ENCODE data around the gene RPL10A. TPM values are rescaled to one million over a fixed set of nuclear protein-coding genes. Genes with fewer than 3 reads are reported as not detected.

Gene RPL10A
- total RNA-seq, 1 experiment from 2014 or later, result 2,249 TPM

GRCh38 chr6:35457907-35458306 is 10.3 kb upstream of the RPL10A start:
- DNase-seq, result no peak
- peaks cover 9% of the 10 kb centered on the region for H3K36me3 ChIP-seq (replicated peaks; ENCODE audit: control insufficient read depth, insufficient read depth, low read length)
- H3K4me3 ChIP-seq (ENCODE audit: insufficient read depth, low read depth, low read length), result no peak overlapping the region
- H3K27me3 ChIP-seq (ENCODE audit: control insufficient read depth, insufficient read depth, low read length), result no peaks in the 10 kb centered on the region; the same call in 1 of the 2 replicates

- Histone ChIP-seq H3K27me3 (ENCODE audit: control insufficient read depth, insufficient read depth, low read length) (no peaks in the 10 kb centered on the region), H3K36me3 (replicated peaks; ENCODE audit: control insufficient read depth, insufficient read depth, low read length) (peaks cover 10% of the 10 kb centered on the region), H3K4me3 (ENCODE audit: insufficient read depth, low read depth, low read length) (no peak overlapping the region)
- DNase-seq, result no peak
These were observed 6.9 kb upstream of the RPL10A start for GRCh38 chr6:35461270-35461669.

- Histone ChIP-seq H3K27me3 (ENCODE audit: control insufficient read depth, insufficient read depth, low read length) (no peaks in the 10 kb centered on the region), H3K4me3 (ENCODE audit: insufficient read depth, low read depth, low read length) (no peak overlapping the region), H3K36me3 (replicated peaks; ENCODE audit: control insufficient read depth, insufficient read depth, low read length) (peaks cover 13% of the 10 kb centered on the region)
- no peak for DNase-seq
These were observed 4.9 kb upstream of the RPL10A start for GRCh38 chr6:35463292-35463691.

- no peak overlapping the region for H3K4me3 ChIP-seq (ENCODE audit: insufficient read depth, low read depth, low read length)
- peaks cover 19% of the 10 kb centered on the region for H3K36me3 ChIP-seq (replicated peaks; ENCODE audit: control insufficient read depth, insufficient read depth, low read length)
- no peak for DNase-seq
- no peaks in the 10 kb centered on the region for H3K27me3 ChIP-seq (ENCODE audit: control insufficient read depth, insufficient read depth, low read length)
These were observed 2.6 kb upstream of the RPL10A start for GRCh38 chr6:35465646-35466045.

- H3K4me3 ChIP-seq (ENCODE audit: insufficient read depth, low read depth, low read length), result peak overlapping the region; percentile 100
- peaks cover 33% of the 10 kb centered on the region for H3K36me3 ChIP-seq (replicated peaks; ENCODE audit: control insufficient read depth, insufficient read depth, low read length)
- no peaks in the 10 kb centered on the region for H3K27me3 ChIP-seq (ENCODE audit: control insufficient read depth, insufficient read depth, low read length)
- DNase-seq, result peak; percentile 72
These were observed 964 bp downstream of the RPL10A start for GRCh38 chr6:35468980-35469750.

- DNase-seq, result no peak
- no peaks in the 10 kb centered on the region for H3K27me3 ChIP-seq (ENCODE audit: control insufficient read depth, insufficient read depth, low read length)
- H3K4me3 ChIP-seq (ENCODE audit: insufficient read depth, low read depth, low read length), result peak overlapping the region; percentile 100
- H3K36me3 ChIP-seq (replicated peaks; ENCODE audit: control insufficient read depth, insufficient read depth, low read length), result peaks cover 33% of the 10 kb centered on the region
These were observed 1.8 kb downstream of the RPL10A start for GRCh38 chr6:35469751-35470662.

- no peak for DNase-seq
- Histone ChIP-seq H3K4me3 (ENCODE audit: insufficient read depth, low read depth, low read length) (no peak overlapping the region), H3K27me3 (ENCODE audit: control insufficient read depth, insufficient read depth, low read length) (no peaks in the 10 kb centered on the region), H3K36me3 (replicated peaks; ENCODE audit: control insufficient read depth, insufficient read depth, low read length) (peaks cover 34% of the 10 kb centered on the region)
These were observed 2.5 kb downstream of the RPL10A start for GRCh38 chr6:35470663-35471120.

- no peak for DNase-seq
- no peak overlapping the region for H3K4me3 ChIP-seq (ENCODE audit: insufficient read depth, low read depth, low read length)
- no peaks in the 10 kb centered on the region for H3K27me3 ChIP-seq (ENCODE audit: control insufficient read depth, insufficient read depth, low read length)
- H3K36me3 ChIP-seq (replicated peaks; ENCODE audit: control insufficient read depth, insufficient read depth, low read length), result peaks cover 31% of the 10 kb centered on the region
These were observed 3.7 kb downstream of the RPL10A start for GRCh38 chr6:35471836-35472345.

GRCh38 chr6:35473075-35473849 is 5.1 kb downstream of the RPL10A start:
- Histone ChIP-seq H3K27me3 (ENCODE audit: control insufficient read depth, insufficient read depth, low read length) (no peaks in the 10 kb centered on the region), H3K36me3 (replicated peaks; ENCODE audit: control insufficient read depth, insufficient read depth, low read length) (peaks cover 33% of the 10 kb centered on the region), H3K4me3 (ENCODE audit: insufficient read depth, low read depth, low read length) (no peak overlapping the region)
- DNase-seq, result peak; percentile 55

GRCh38 chr6:35473850-35474130 is 5.6 kb downstream of the RPL10A start:
- Histone ChIP-seq H3K4me3 (ENCODE audit: insufficient read depth, low read depth, low read length) (no peak overlapping the region), H3K36me3 (replicated peaks; ENCODE audit: control insufficient read depth, insufficient read depth, low read length) (peaks cover 33% of the 10 kb centered on the region), H3K27me3 (ENCODE audit: control insufficient read depth, insufficient read depth, low read length) (no peaks in the 10 kb centered on the region)
- no peak for DNase-seq

- peak; percentile 73 for DNase-seq
- Histone ChIP-seq H3K27me3 (ENCODE audit: control insufficient read depth, insufficient read depth, low read length) (no peaks in the 10 kb centered on the region), H3K4me3 (ENCODE audit: insufficient read depth, low read depth, low read length) (no peak overlapping the region), H3K36me3 (replicated peaks; ENCODE audit: control insufficient read depth, insufficient read depth, low read length) (peaks cover 30% of the 10 kb centered on the region)
These were observed 6.1 kb downstream of the RPL10A start for GRCh38 chr6:35474131-35474941.

GRCh38 chr6:35474942-35475570 is 6.9 kb downstream of the RPL10A start:
- H3K27me3 ChIP-seq (ENCODE audit: control insufficient read depth, insufficient read depth, low read length), result no peaks in the 10 kb centered on the region
- H3K36me3 ChIP-seq (replicated peaks; ENCODE audit: control insufficient read depth, insufficient read depth, low read length), result peaks cover 24% of the 10 kb centered on the region
- H3K4me3 ChIP-seq (ENCODE audit: insufficient read depth, low read depth, low read length), result no peak overlapping the region
- DNase-seq, result no peak

- H3K4me3 ChIP-seq (ENCODE audit: insufficient read depth, low read depth, low read length), result no peak overlapping the region
- peak; percentile 47 for DNase-seq
- H3K36me3 ChIP-seq (replicated peaks; ENCODE audit: control insufficient read depth, insufficient read depth, low read length), result peaks cover 21% of the 10 kb centered on the region
- H3K27me3 ChIP-seq (ENCODE audit: control insufficient read depth, insufficient read depth, low read length), result no peaks in the 10 kb centered on the region
These were observed 7.4 kb downstream of the RPL10A start for GRCh38 chr6:35475573-35475972.

Data from H7 (cell line).